ENCODE data around the gene PAAF1.

Gene PAAF1

GRCh38 chr11:73974604-73975478 is 98.0 kb downstream of the PAAF1 start:
- no peak for DNase-seq

- DNase-seq = no peak
These were observed 98.6 kb downstream of the PAAF1 start for GRCh38 chr11:73975479-73975757.

GRCh38 chr11:73976451-73977151 is 99.8 kb downstream of the PAAF1 start:
- no peak for DNase-seq

- DNase-seq = no peak
These were observed 101.2 kb downstream of the PAAF1 start for GRCh38 chr11:73977856-73978519.

GRCh38 chr11:73978576-73979086 is 101.8 kb downstream of the PAAF1 start:
- DNase-seq = no peak

- no peak for DNase-seq
These were observed 103.5 kb downstream of the PAAF1 start for GRCh38 chr11:73980001-73980961.
